Liver (tissue), 9 donors: ENCODE data around the gene ACTR1A. TPM values are rescaled to one million over a fixed set of nuclear protein-coding genes. Genes with fewer than 3 reads are reported as not detected.
A peak's percentile ranks its signal among the peaks of the same experiment; 100 is the strongest.

Experiments used
- DNase-seq: peaks from one replicate; pipeline ENCODE4 v3.0.0-alpha.2; 2017; ENCODE audit warnings: low spot score
- H3K27ac ChIP-seq, 2 donors: one replicate each; pipeline ENCODE4 v1.7.0; 2013; ENCODE audit warnings: inconsistent platforms in 2 of 2, low read length in 2 of 2, control low read depth in 1 of 2, low read depth in 1 of 2, mild to moderate bottlenecking in 1 of 2
- H3K27me3 ChIP-seq, 4 donors: one replicate each; pipeline versions ENCODE4 v1.6.1 to v1.7.0; 2013; ENCODE audit warnings: low read length in 3 of 4, inconsistent platforms in 1 of 4, mild to moderate bottlenecking in 1 of 4, moderate library complexity in 1 of 4; ENCODE audit not compliant: control insufficient read depth in 4 of 4, insufficient read depth in 4 of 4
- H3K36me3 ChIP-seq, 4 donors: one replicate each; pipeline versions ENCODE4 v1.6.1 to v1.7.0; 2013; ENCODE audit warnings: low read length in 3 of 4, mild to moderate bottlenecking in 3 of 4, low read depth in 1 of 4, moderate library complexity in 1 of 4; ENCODE audit not compliant: control insufficient read depth in 4 of 4, insufficient read depth in 3 of 4
- H3K4me1 ChIP-seq, 4 donors: one replicate each; pipeline versions ENCODE4 v1.6.1 to v1.7.0; 2013; ENCODE audit warnings: low read length in 3 of 4, mild to moderate bottlenecking in 3 of 4, moderate library complexity in 1 of 4; ENCODE audit not compliant: control insufficient read depth in 4 of 4, insufficient read depth in 4 of 4
- H3K4me3 ChIP-seq, 3 donors: one replicate each; pipeline versions ENCODE4 v1.6.1 to v1.7.0; 2013; ENCODE audit warnings: low read length in 3 of 3, control low read depth in 1 of 3, low read depth in 1 of 3, mild to moderate bottlenecking in 1 of 3
- H3K9ac ChIP-seq, 2 donors: one replicate each; pipeline ENCODE4 v1.7.0; 2013; ENCODE audit warnings: low read length in 2 of 2, mild to moderate bottlenecking in 2 of 2, moderate library complexity in 2 of 2, control low read depth in 1 of 2, low read depth in 1 of 2
- H3K9me3 ChIP-seq, 4 donors: one replicate each; pipeline versions ENCODE4 v1.6.1 to v1.7.0; 2013; ENCODE audit warnings: low read length in 3 of 4; ENCODE audit not compliant: control insufficient read depth in 4 of 4
- CTCF ChIP-seq: fragments of 150-350 bp; IDR thresholded peaks from 2 replicates; pipeline ENCODE4 v1.5.1; 2017; ENCODE audit warnings: improper control_type of control experiment, low read depth, low read length; ENCODE audit not compliant: missing input control
- JUND ChIP-seq, 2 donors: IDR thresholded peaks; 2 replicates each; pipeline ENCODE4 v1.6.1; 2016; ENCODE audit warnings: antibody characterized with exemption in 2 of 2
- RAD21 ChIP-seq, 2 donors: IDR thresholded peaks; 2 replicates each; pipeline ENCODE4 v1.6.1; 2016; ENCODE audit warnings: antibody characterized with exemption in 2 of 2, mild to moderate bottlenecking in 2 of 2
- REST ChIP-seq: IDR thresholded peaks from 2 replicates; pipeline ENCODE4 v1.6.1; 2016; ENCODE audit warnings: antibody characterized with exemption, mild to moderate bottlenecking
- TAF1 ChIP-seq: conservative IDR thresholded peaks from 2 replicates; pipeline ENCODE4 v1.6.1; 2016; ENCODE audit warnings: antibody characterized with exemption, mild to moderate bottlenecking
- YY1 ChIP-seq: IDR thresholded peaks from 2 replicates; pipeline ENCODE4 v1.6.1; 2016; ENCODE audit warnings: antibody characterized with exemption, mild to moderate bottlenecking
- WGBS: extraction: QIAGEN DNeasy Blood & Tissue Kit; methylation state at CpG from one replicate; pipeline ENCODE4 v1.1.7; 2013; 5-methylcytosine and 5-hydroxymethylcytosine counted together
- polyA plus RNA-seq, 2 donors: library from polyadenylated mRNA; stranded (reverse) in 1 of 2; unstranded in 1 of 2; fragments of 200-250 nt in 1 of 2; fragments of >200 nt in 1 of 2; fragmentation: Nextera tagmentation in 1 of 2; extraction: Ambion mirVana in 1 of 2; gene quantifications; one replicate each; pipeline versions ENCODE4 v1.2.1 to v1.2.3, GENCODE V29; 2013 to 2015
- total RNA-seq, 2 donors: library from RNA; depleted of rRNA; stranded (reverse); fragments of >200 nt; gene quantifications; one replicate each; pipeline ENCODE4 v1.2.3, GENCODE V29; 2014
- donor health status: healthy.
- donor health status: healthy.
- donor health status: healthy.
- donor health status: healthy.
- donor health status: healthy.

Gene ACTR1A
- total and polyA plus RNA-seq, 4 donors, result 24.5 to 51.9 (median 35.3) TPM

GRCh38 chr10:102542800-102543418, 40.4 kb upstream of the ACTR1A start:
- DNase-seq, result no peak
- Histone ChIP-seq H3K4me3 (no peak overlapping the region), H3K9me3 (no peaks in the 10 kb centered on the region), H3K36me3 (peaks cover 0 to 2% (median 0%) of the 10 kb centered on the region in 4 donors), H3K27ac (no peak overlapping the region), H3K4me1 (peaks cover 0 to 5% (median 1%) of the 10 kb centered on the region in 4 donors), H3K27me3 (no peaks in the 10 kb centered on the region), H3K9ac (no peak overlapping the region)
- WGBS, result 87% methylated on average over 8 of the region's 8 CpGs
- TF ChIP-seq RAD21 (IDR thresholded peaks at IDR 0.05), result no peak
- TF ChIP-seq REST, result no peak
- TF ChIP-seq JUND (IDR thresholded peaks at IDR 0.05), result no peak

- no peak overlapping the region for H3K9ac ChIP-seq
- no peak overlapping the region for H3K27ac ChIP-seq
- H3K9me3 ChIP-seq, result no peaks in the 10 kb centered on the region
- H3K4me1 ChIP-seq, result peaks cover 0 to 5% (median 1%) of the 10 kb centered on the region in 4 donors
- H3K27me3 ChIP-seq, result no peaks in the 10 kb centered on the region
- DNase-seq, result no peak
- WGBS, result 91% methylated on average over 1 of the region's 1 CpG
- no peak for TF ChIP-seq REST
- TF ChIP-seq YY1, result no peak
- TF ChIP-seq RAD21 (IDR thresholded peaks at IDR 0.05), result peak in 1 of 2 donors; percentile 54
- TF ChIP-seq CTCF, result peak; percentile 30
- no peak for TF ChIP-seq TAF1
- H3K36me3 ChIP-seq, result peaks cover 0 to 2% (median 0%) of the 10 kb centered on the region in 4 donors
- H3K4me3 ChIP-seq, result no peak overlapping the region
These were observed 37.5 kb upstream of the ACTR1A start for GRCh38 chr10:102540023-102540422.
